NCI-H128 (cell line): Measurements from ENCODE around the gene IFNGR2.

Experiments
- DNase-seq: peaks from one replicate; lab custom pipeline; 2025; ENCODE audit not compliant: unreplicated experiment; lab: John Stamatoyannopoulos, UW

The IFNGR2 gene

DNA sequence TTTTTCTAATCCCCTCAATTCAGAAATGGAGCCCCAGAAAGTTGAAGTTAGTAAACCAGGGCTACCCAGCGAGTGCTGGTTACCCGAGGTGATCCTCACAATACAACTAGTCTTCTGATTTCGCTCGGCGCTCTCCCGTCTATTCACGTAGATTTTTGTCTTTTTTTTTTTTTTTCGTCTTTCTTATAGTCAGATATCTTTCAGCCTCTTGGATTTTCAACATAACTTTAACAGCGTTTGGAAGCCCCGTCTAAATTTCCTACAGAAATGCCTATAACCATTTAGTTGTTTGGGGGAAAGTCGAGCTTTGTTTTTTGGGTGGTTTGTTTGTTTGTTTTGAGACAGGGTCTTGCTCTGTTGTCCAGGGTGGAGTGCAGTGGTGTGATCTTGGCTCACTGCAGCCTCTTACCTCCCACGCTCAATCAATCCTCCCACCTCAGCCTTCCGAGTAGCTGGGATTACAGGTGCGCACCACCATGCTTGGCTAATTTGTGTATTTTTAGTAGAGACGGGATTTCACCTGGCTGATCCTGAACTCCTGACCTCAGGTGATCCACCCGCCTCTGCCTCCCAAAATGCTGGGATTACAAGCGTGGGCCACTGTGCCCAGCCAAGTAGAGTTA is 77.4 kb downstream of the IFNGR2 start:
- no peak for DNase-seq

GRCh38 chr21:33481314-33481943 is 78.2 kb downstream of the IFNGR2 start:
- DNase-seq = no peak
